Measurements from ENCODE around the gene EIF4EBP2. TPM values are rescaled to one million over a fixed set of nuclear protein-coding genes. Genes with fewer than 3 reads are reported as not detected.

Gene EIF4EBP2
- total and polyA plus RNA-seq, 9 donors = 37.7 to 99.2 (median 72.5) TPM

- no peaks in the 10 kb centered on the region for H3K9me3 ChIP-seq
- H3K4me1 ChIP-seq (ENCODE audit: insufficient read depth) = peaks cover 8% of the 10 kb centered on the region
- intact Hi-C loops (cut with DNase I) = loop anchor here in 3 of 4 donors (2.0 to 10.0 kb wide), 3 partner anchors 78 to 141 kb away; partner anchors contain the start of gene NPFFR1 (in 1 of the 3)
- H3K4me3 ChIP-seq = no peak overlapping the region
- DNase-seq = no peak
- TF ChIP-seq EP300 (IDR thresholded peaks at IDR 0.05) (no peak), POLR2A (IDR thresholded peaks at IDR 0.05) (no peak)
- TF ChIP-seq, protein P1, sequence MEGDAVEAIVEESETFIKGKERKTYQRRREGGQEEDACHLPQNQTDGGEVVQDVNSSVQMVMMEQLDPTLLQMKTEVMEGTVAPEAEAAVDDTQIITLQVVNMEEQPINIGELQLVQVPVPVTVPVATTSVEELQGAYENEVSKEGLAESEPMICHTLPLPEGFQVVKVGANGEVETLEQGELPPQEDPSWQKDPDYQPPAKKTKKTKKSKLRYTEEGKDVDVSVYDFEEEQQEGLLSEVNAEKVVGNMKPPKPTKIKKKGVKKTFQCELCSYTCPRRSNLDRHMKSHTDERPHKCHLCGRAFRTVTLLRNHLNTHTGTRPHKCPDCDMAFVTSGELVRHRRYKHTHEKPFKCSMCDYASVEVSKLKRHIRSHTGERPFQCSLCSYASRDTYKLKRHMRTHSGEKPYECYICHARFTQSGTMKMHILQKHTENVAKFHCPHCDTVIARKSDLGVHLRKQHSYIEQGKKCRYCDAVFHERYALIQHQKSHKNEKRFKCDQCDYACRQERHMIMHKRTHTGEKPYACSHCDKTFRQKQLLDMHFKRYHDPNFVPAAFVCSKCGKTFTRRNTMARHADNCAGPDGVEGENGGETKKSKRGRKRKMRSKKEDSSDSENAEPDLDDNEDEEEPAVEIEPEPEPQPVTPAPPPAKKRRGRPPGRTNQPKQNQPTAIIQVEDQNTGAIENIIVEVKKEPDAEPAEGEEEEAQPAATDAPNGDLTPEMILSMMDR (IDR thresholded peaks at IDR 0.05) = no peak
- H3K27me3 ChIP-seq = no peaks in the 10 kb centered on the region
- H3K27ac ChIP-seq = peak overlapping the region; percentile 74 to 87
- H3K36me3 ChIP-seq = no peaks in the 10 kb centered on the region
- 21 to 52% (median 41%) methylated on average over 1 of the region's 1 CpG for WGBS, 3 donors
Observed at GRCh38 chr10:70363292-70363691, 40.7 kb upstream of the EIF4EBP2 start.

DNA sequence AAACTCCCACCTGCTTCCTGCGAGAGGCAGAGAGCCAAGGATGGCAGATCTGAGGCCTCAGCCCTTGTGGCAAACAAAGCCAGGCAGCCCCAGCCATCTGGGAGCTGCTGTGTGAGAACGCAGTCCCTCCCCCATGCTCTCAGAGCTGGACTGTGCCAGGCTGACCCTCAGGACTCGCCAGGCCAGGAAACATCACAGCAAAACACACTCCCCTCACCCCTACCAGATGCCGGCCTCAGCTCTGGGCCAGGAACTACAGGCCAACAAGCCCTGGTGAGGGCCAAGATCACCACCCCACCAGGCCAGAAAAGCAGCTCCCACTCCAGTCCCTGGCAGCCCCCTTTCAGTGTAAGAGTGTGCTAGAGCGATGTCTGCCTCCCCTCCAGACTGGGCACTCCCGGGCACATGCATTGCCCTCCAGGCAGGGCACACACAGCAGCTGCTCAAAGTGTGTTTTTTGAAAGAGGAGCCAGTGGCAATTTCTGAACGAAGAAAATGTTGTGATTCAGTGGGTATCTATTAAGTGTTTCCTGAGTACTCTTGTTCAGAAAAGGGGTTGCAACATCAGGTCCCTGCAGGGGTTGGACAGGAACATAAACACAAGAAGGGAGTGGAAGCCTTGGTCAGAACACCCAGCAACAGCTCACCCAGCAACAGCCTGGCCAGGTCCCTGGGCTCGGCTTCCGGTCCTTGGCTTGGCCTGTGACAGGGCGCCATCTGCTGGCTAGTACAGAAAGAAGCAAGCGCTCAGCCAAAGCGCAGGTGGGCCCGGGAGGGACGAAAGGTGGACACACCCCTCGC is 39.8 kb upstream of the EIF4EBP2 start:
- intact Hi-C loops (cut with DNase I) = loop anchor here (2.0 to 10.0 kb wide), 4 partner anchors 79 to 142 kb away; partner anchors contain the start of gene NPFFR1 (in 1 of the 4)
- TF ChIP-seq POLR2A (IDR thresholded peaks at IDR 0.05) (peak; percentile 34), EP300 (IDR thresholded peaks at IDR 0.05) (no peak)
- TF ChIP-seq, protein P1 (IDR thresholded peaks at IDR 0.05) = peak; percentile 94 to 96 (median 94)
- Histone ChIP-seq H3K36me3 (no peaks in the 10 kb centered on the region), H3K9me3 (no peaks in the 10 kb centered on the region), H3K27ac (peak overlapping the region; percentile 74 to 87), H3K4me3 (peak overlapping the region; percentile 25), H3K27me3 (no peaks in the 10 kb centered on the region), H3K4me1 (ENCODE audit: insufficient read depth) (peaks cover 8% of the 10 kb centered on the region)
- peak; percentile 93 to 96 (median 94) for DNase-seq
- 1 to 3% (median 3%) methylated on average over 15 of the region's 15 CpGs for WGBS, 3 donors

DNA sequence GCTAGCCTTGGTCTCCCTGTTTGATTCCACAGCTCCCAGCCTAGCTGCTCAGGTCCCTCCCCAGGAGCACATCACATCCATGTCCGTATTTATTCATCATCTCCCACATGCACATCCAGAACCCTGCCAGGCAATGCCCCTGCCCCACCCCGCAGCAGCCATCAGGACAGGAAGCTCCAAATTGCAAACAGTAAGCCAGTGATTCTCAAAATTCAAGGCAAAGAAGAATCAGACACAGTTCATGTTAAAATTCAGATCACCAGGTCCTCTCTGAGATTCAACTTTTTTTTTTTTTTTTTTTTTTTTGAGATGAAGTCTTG is 39.2 kb upstream of the EIF4EBP2 start:
- no peak for DNase-seq
- no peaks in the 10 kb centered on the region for H3K36me3 ChIP-seq
- TF ChIP-seq POLR2A (IDR thresholded peaks at IDR 0.05) (no peak), EP300 (IDR thresholded peaks at IDR 0.05) (no peak)
- TF ChIP-seq, protein P1 (IDR thresholded peaks at IDR 0.05) = peak in 1 of 3 donors; percentile 28
- 22 to 31% (median 27%) methylated on average over 2 of the region's 2 CpGs for WGBS, 3 donors
- H3K27me3 ChIP-seq = no peaks in the 10 kb centered on the region
- no peak overlapping the region for H3K27ac ChIP-seq
- peaks cover 8% of the 10 kb centered on the region for H3K4me1 ChIP-seq (ENCODE audit: insufficient read depth)
- H3K9me3 ChIP-seq = no peaks in the 10 kb centered on the region
- intact Hi-C loops (cut with DNase I) = loop anchor here in 3 of 4 donors (2.0 to 10.0 kb wide), 3 partner anchors 80 to 142 kb away; partner anchors contain the start of gene NPFFR1 (in 1 of the 3)
- H3K4me3 ChIP-seq = no peak overlapping the region

GRCh38 chr10:70367195-70367796 is 36.6 kb upstream of the EIF4EBP2 start:
- H3K4me3 ChIP-seq = no peak overlapping the region
- no peaks in the 10 kb centered on the region for H3K27me3 ChIP-seq
- 35 to 47% (median 35%) methylated on average over 8 of the region's 8 CpGs for WGBS, 3 donors
- peaks cover 8% of the 10 kb centered on the region for H3K4me1 ChIP-seq (ENCODE audit: insufficient read depth)
- no peaks in the 10 kb centered on the region for H3K9me3 ChIP-seq
- TF ChIP-seq, protein P1 (IDR thresholded peaks at IDR 0.05) = no peak
- TF ChIP-seq EP300 (IDR thresholded peaks at IDR 0.05) (no peak), POLR2A (IDR thresholded peaks at IDR 0.05) (no peak)
- intact Hi-C loops (cut with DNase I) = loop anchor here in 1 of 4 donors (10.0 kb wide), 1 partner anchor 82 kb away; the partner anchor contains the start of gene NPFFR1
- no peak overlapping the region for H3K27ac ChIP-seq
- DNase-seq = no peak
- H3K36me3 ChIP-seq = no peaks in the 10 kb centered on the region
